ENCODE results near the gene SLC20A1. TPM values are rescaled to one million over a fixed set of nuclear protein-coding genes. Genes with fewer than 3 reads are reported as not detected.
"Not testable (repeated sequence)": the region's sequence is repeated elsewhere in the genome, so short reads cannot be mapped to it uniquely, and the experiment has no call there.

Gene SLC20A1
- total and polyA plus RNA-seq, 5 experiments from 2014 or later: 17.0 to 75.6 (median 33.7) TPM

GRCh38 chr2:112612283-112612682, 33.5 kb upstream of the SLC20A1 start:
- not testable (repeated sequence) for H3K4me3 Mint-ChIP-seq, ATAC-seq, H3K4me1 Mint-ChIP-seq, H3K27ac Mint-ChIP-seq, H3K27me3 Mint-ChIP-seq, DNase-seq, H3K9me3 Mint-ChIP-seq
- POLR2A ChIA-PET: interaction anchor here (0.6 kb wide), 1 partner anchor 12 kb away, joined by 4 read pairs; no protein-coding TSS in a partner anchor
- H3K36me3 Mint-ChIP-seq: peaks cover 0 to 12% (median 5%) of the 10 kb centered on the region in 3 donors

- Mint-ChIP-seq H3K4me1 (peaks cover 0 to 3% (median 0%) of the 10 kb centered on the region in 4 donors), H3K4me3 (no peak overlapping the region), H3K27me3 (peaks cover 0 to 4% (median 0%) of the 10 kb centered on the region in 5 donors), H3K36me3 (peaks cover 0 to 11% (median 5%) of the 10 kb centered on the region in 3 donors), H3K9me3 (no peaks in the 10 kb centered on the region), H3K27ac (no peak overlapping the region)
- DNase-seq (no peak), ATAC-seq (no peak)
- POLR2A ChIA-PET: no interaction called here
Measured at GRCh38 chr2:112614201-112614840, 31.4 kb upstream of the SLC20A1 start.

- no peak overlapping the region for H3K4me3 Mint-ChIP-seq
- ATAC-seq: no peak
- H3K27ac Mint-ChIP-seq: no peak overlapping the region
- H3K27me3 Mint-ChIP-seq: peaks cover 0 to 4% (median 0%) of the 10 kb centered on the region in 5 donors
- peaks cover 0 to 3% (median 0%) of the 10 kb centered on the region in 4 donors for H3K4me1 Mint-ChIP-seq
- H3K9me3 Mint-ChIP-seq: no peaks in the 10 kb centered on the region
- peaks cover 0 to 11% (median 5%) of the 10 kb centered on the region in 3 donors for H3K36me3 Mint-ChIP-seq
- POLR2A ChIA-PET: no interaction called here
- no peak for DNase-seq
Measured at GRCh38 chr2:112615051-112615450, 30.7 kb upstream of the SLC20A1 start.

GRCh38 chr2:112615798-112616197, 29.9 kb upstream of the SLC20A1 start:
- not testable (repeated sequence) for H3K27ac Mint-ChIP-seq, H3K4me3 Mint-ChIP-seq, ATAC-seq, H3K27me3 Mint-ChIP-seq, DNase-seq, H3K4me1 Mint-ChIP-seq, H3K9me3 Mint-ChIP-seq
- POLR2A ChIA-PET: interaction anchor here (0.7 kb wide), 1 partner anchor 55 kb away, joined by 4 read pairs; no protein-coding TSS in a partner anchor
- H3K36me3 Mint-ChIP-seq: peaks cover 0 to 11% (median 5%) of the 10 kb centered on the region in 3 donors

- no peak for ATAC-seq
- Mint-ChIP-seq H3K27ac (no peak overlapping the region), H3K27me3 (no peaks in the 10 kb centered on the region), H3K36me3 (peaks cover 0 to 7% (median 5%) of the 10 kb centered on the region in 3 donors), H3K9me3 (no peaks in the 10 kb centered on the region), H3K4me3 (no peak overlapping the region), H3K4me1 (peaks cover 0 to 3% (median 0%) of the 10 kb centered on the region in 4 donors)
- POLR2A ChIA-PET: no interaction called here
- DNase-seq: no peak
Measured at GRCh38 chr2:112618383-112618782, 27.4 kb upstream of the SLC20A1 start.

- Mint-ChIP-seq H3K4me1 (peaks cover 2 to 33% (median 20%) of the 10 kb centered on the region in 4 donors), H3K4me3 (no peak overlapping the region), H3K27ac (no peak overlapping the region), H3K36me3 (no peaks in the 10 kb centered on the region), H3K9me3 (no peaks in the 10 kb centered on the region), H3K27me3 (no peaks in the 10 kb centered on the region)
- POLR2A ChIA-PET: interaction anchor here (0.7 kb wide), 1 partner anchor 23 kb away, joined by 3 read pairs; no protein-coding TSS in a partner anchor
- no peak for ATAC-seq
- DNase-seq: peak in 1 of 10 donors; percentile 26
Measured at GRCh38 chr2:112621790-112622527, 23.8 kb upstream of the SLC20A1 start.

- Mint-ChIP-seq H3K27ac (no peak overlapping the region), H3K36me3 (no peaks in the 10 kb centered on the region), H3K27me3 (no peaks in the 10 kb centered on the region), H3K9me3 (no peaks in the 10 kb centered on the region), H3K4me1 (peaks cover 4 to 38% (median 25%) of the 10 kb centered on the region in 4 donors), H3K4me3 (no peak overlapping the region)
- ATAC-seq (no peak), DNase-seq (no peak)
- POLR2A ChIA-PET: interaction anchor here (0.6 to 0.7 kb wide), 2 partner anchors 23 to 49 kb away, joined by 3 read pairs; no protein-coding TSS in a partner anchor
Measured at GRCh38 chr2:112622528-112622849, 23.2 kb upstream of the SLC20A1 start.

- ATAC-seq (peak; percentile 34 to 68), DNase-seq (peak in 8 of 10 donors; percentile 14 to 68 (median 34))
- H3K27me3 Mint-ChIP-seq: no peaks in the 10 kb centered on the region
- POLR2A ChIA-PET: interaction anchor here (0.6 to 14.0 kb wide), 2 partner anchors 12 to 21 kb away, joined by 4 to 330 read pairs; partner anchors contain the start of gene SLC20A1
- H3K27ac Mint-ChIP-seq: peak overlapping the region in 7 of 10 donors; percentile 34 to 87 (median 63)
- peak overlapping the region in 4 of 10 donors; percentile 1 to 34 (median 30) for H3K4me3 Mint-ChIP-seq
- H3K36me3 Mint-ChIP-seq: no peaks in the 10 kb centered on the region
- no peaks in the 10 kb centered on the region for H3K9me3 Mint-ChIP-seq
- peaks cover 8 to 51% (median 32%) of the 10 kb centered on the region in 4 donors for H3K4me1 Mint-ChIP-seq
Measured at GRCh38 chr2:112623913-112624777, 21.6 kb upstream of the SLC20A1 start.

GRCh38 chr2:112625474-112626114, 20.1 kb upstream of the SLC20A1 start:
- H3K4me3 Mint-ChIP-seq: peak overlapping the region in 4 of 10 donors; percentile 12 to 48 (median 39)
- H3K4me1 Mint-ChIP-seq: peaks cover 12 to 66% (median 45%) of the 10 kb centered on the region in 4 donors
- no peaks in the 10 kb centered on the region for H3K27me3 Mint-ChIP-seq
- DNase-seq (peak in 1 of 10 donors; percentile 58), ATAC-seq (no peak)
- H3K9me3 Mint-ChIP-seq: no peaks in the 10 kb centered on the region
- POLR2A ChIA-PET: interaction anchor here (1.8 to 14.0 kb wide), 3 partner anchors 19 to 100 kb away, joined by 4 to 330 read pairs (median 4); partner anchors contain the start of gene SLC20A1
- peak overlapping the region in 6 of 10 donors; percentile 31 to 93 (median 86) for H3K27ac Mint-ChIP-seq
- H3K36me3 Mint-ChIP-seq: no peaks in the 10 kb centered on the region

- peak overlapping the region; percentile 62 to 83 (median 77) for H3K4me3 Mint-ChIP-seq
- POLR2A ChIA-PET: interaction anchor here (0.6 to 14.0 kb wide), 5 partner anchors 18 to 99 kb away, joined by 3 to 330 read pairs (median 4); partner anchors contain the start of gene SLC20A1
- H3K4me1 Mint-ChIP-seq: peaks cover 19 to 76% (median 56%) of the 10 kb centered on the region in 4 donors
- peaks cover 0 to 2% (median 0%) of the 10 kb centered on the region in 5 donors for H3K27me3 Mint-ChIP-seq
- DNase-seq: peak; percentile 41 to 84 (median 64)
- peak overlapping the region; percentile 34 to 95 (median 88) for H3K27ac Mint-ChIP-seq
- ATAC-seq: peak; percentile 59 to 66
- H3K9me3 Mint-ChIP-seq: no peaks in the 10 kb centered on the region
- H3K36me3 Mint-ChIP-seq: no peaks in the 10 kb centered on the region
Measured at GRCh38 chr2:112626604-112627059, 19.1 kb upstream of the SLC20A1 start.

All from naive thymus-derived CD8-positive, alpha-beta T cell (primary cell).